LHCN-M2 (cell line): ENCODE results near the gene LTF. TPM values are rescaled to one million over a fixed set of nuclear protein-coding genes. Genes with fewer than 3 reads are reported as not detected.
A peak's percentile ranks its signal among the peaks of the same experiment; 100 is the strongest.

ENCODE experiments used
- DNase-seq: peaks from one replicate; pipeline ENCODE4 v3.0.0-alpha.2; 2012; ENCODE audit warnings: low read depth
- total RNA-seq: library from RNA; depleted of rRNA; stranded (reverse); fragments of >200 nt; gene quantifications from 2 replicates; pipeline ENCODE4 v1.2.3, GENCODE V29; 2014

The LTF gene
- total RNA-seq, 1 experiment from 2014 or later = 0.06 TPM

- DNase-seq = peak; percentile 43
Observed at GRCh38 chr3:46491089-46492070, 26.7 kb upstream of the LTF start.

GRCh38 chr3:46490338-46491084 lies 25.8 kb upstream of the LTF start:
- DNase-seq = peak; percentile 61

GRCh38 chr3:46489875-46490274 lies 25.2 kb upstream of the LTF start:
- DNase-seq = peak; percentile 22

GRCh38 chr3:46489381-46489780 lies 24.7 kb upstream of the LTF start:
- no peak for DNase-seq

GRCh38 chr3:46488735-46489361 lies 24.1 kb upstream of the LTF start:
- peak; percentile 83 for DNase-seq

- no peak for DNase-seq
Observed at GRCh38 chr3:46485779-46486175, 21.1 kb upstream of the LTF start.

- DNase-seq = peak; percentile 77
Observed at GRCh38 chr3:46484911-46485778, 20.4 kb upstream of the LTF start.

- DNase-seq = no peak
Observed at GRCh38 chr3:46484388-46484787, 19.7 kb upstream of the LTF start.

- no peak for DNase-seq
Observed at GRCh38 chr3:46483825-46484224, 19.1 kb upstream of the LTF start.

- peak; percentile 78 for DNase-seq
Observed at GRCh38 chr3:46482632-46483350, 18.1 kb upstream of the LTF start.

- peak; percentile 67 for DNase-seq
Observed at GRCh38 chr3:46481636-46482035, 16.9 kb upstream of the LTF start.

- no peak for DNase-seq
Observed at GRCh38 chr3:46480491-46481195, 15.9 kb upstream of the LTF start.

- no peak for DNase-seq
Observed at GRCh38 chr3:46479696-46480095, 15.0 kb upstream of the LTF start.

GRCh38 chr3:46479021-46479420 lies 14.3 kb upstream of the LTF start:
- DNase-seq = no peak

- DNase-seq = no peak
Observed at GRCh38 chr3:46478341-46478740, 13.6 kb upstream of the LTF start.

- DNase-seq = no peak
Observed at GRCh38 chr3:46477756-46478155, 13.1 kb upstream of the LTF start.

- no peak for DNase-seq
Observed at GRCh38 chr3:46477145-46477544, 12.4 kb upstream of the LTF start.

GRCh38 chr3:46472736-46473135 lies 8.0 kb upstream of the LTF start:
- DNase-seq = no peak

GRCh38 chr3:46471371-46471914 lies 6.7 kb upstream of the LTF start:
- DNase-seq = no peak

GRCh38 chr3:46470831-46471230 lies 6.1 kb upstream of the LTF start:
- DNase-seq = no peak
